ENCODE results near the gene RASSF5.

DNA sequence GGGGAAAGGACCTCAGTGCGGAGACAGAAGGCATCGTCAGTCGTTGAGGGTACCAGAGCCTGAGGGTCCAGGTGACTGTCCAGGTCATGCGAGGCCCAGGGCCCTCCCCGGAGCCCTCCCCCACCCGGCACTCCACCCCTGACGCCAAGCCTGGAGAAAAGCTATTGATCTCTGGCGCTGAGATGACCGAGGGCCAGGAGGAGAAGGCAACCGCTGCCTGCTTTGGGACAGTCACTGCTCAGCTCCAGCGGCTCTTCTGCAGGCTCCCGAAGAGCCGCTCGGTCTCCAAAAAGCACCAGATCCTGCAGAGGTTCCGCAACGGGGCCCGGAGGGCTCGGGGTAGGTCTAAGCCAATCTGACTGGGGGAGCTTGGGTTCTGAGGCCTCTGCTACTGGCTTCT lies 10.9 kb downstream of the RASSF5 start:
- TF ChIP-seq EZH2 (IDR thresholded peaks at IDR 0.05) (no peak), POLR2AphosphoS5 (IDR thresholded peaks at IDR 0.05; ENCODE audit: borderline replicate concordance, low read depth, low read length) (no peak), FOXP2 (optimal IDR thresholded peaks at IDR 0.05; ENCODE audit: control extremely low read depth, extremely low read length, insufficient read depth) (no peak)

Data from SK-N-MC (cell line).